H1 (cell line): ENCODE measurements around the gene RNF133. TPM values are rescaled to one million over a fixed set of nuclear protein-coding genes. Genes with fewer than 3 reads are reported as not detected.

ENCODE experiments used
- CTCF ChIA-PET: fragments of 300-600 bp; sonication (Branson Sonifier 250); formaldehyde crosslinking; loops from one replicate; lab custom pipeline; 2021; ENCODE audit not compliant: partially characterized antibody; lab: Charles Lee
- POLR2A ChIA-PET: fragments of 300-600 bp; sonication (Branson Sonifier 250); formaldehyde crosslinking; loops from one replicate; lab custom pipeline; 2021; ENCODE audit warnings: inconsistent platforms; ENCODE audit not compliant: partially characterized antibody; lab: Charles Lee
- DNase-seq, 2 experiments: peaks; one replicate each; pipeline versions ENCODE4 v3.0.0 to v3.0.0-alpha.2; 2010 to 2022; ENCODE audit warnings: low spot score in 2 of 2, low read depth in 1 of 2, mixed read lengths in 1 of 2
- FAIRE-seq: peaks from 2 replicates; lab custom pipeline; 2011; peaks lifted over from hg19 to GRCh38; lab: Jason Lieb, UNC
- H2AFZ ChIP-seq: 2 replicates; pipeline ENCODE4 v1.8.1; 2012; ENCODE audit warnings: low read length, inconsistent platforms
- H2AK5ac ChIP-seq: 2 replicates; pipeline ENCODE4 v1.6.1; 2013; ENCODE audit warnings: low read depth, low read length
- H2BK120ac ChIP-seq: replicated peaks from 2 replicates; pipeline ENCODE3; 2013; ENCODE audit warnings: low read depth, low read length, inconsistent platforms
- H2BK12ac ChIP-seq: 2 replicates; pipeline ENCODE4 v1.6.1; 2013; ENCODE audit warnings: low read depth, low read length
- H2BK15ac ChIP-seq: 2 replicates; pipeline ENCODE4 v1.6.1; 2013; ENCODE audit warnings: low read length
- H2BK20ac ChIP-seq: 2 replicates; pipeline ENCODE4 v1.6.1; 2013; ENCODE audit warnings: low read length
- H2BK5ac ChIP-seq: 2 replicates; pipeline ENCODE4 v1.6.1; 2013; ENCODE audit warnings: low read depth, low read length
- H3K14ac ChIP-seq: 2 replicates; pipeline ENCODE4 v1.6.1; 2013; ENCODE audit warnings: inconsistent platforms; ENCODE audit not compliant: insufficient read length
- H3K18ac ChIP-seq: 2 replicates; pipeline ENCODE4 v1.6.1; 2013; ENCODE audit warnings: low read length; ENCODE audit errors: extremely low read depth
- H3K23ac ChIP-seq: 2 replicates; pipeline ENCODE4 v1.6.1; 2013; ENCODE audit warnings: inconsistent platforms; ENCODE audit not compliant: insufficient read length
- H3K23me2 ChIP-seq: 2 replicates; pipeline ENCODE4 v1.6.1; 2013; ENCODE audit warnings: low read depth, low read length
- H3K27ac ChIP-seq: 2 replicates; pipeline ENCODE4 v1.6.1; 2011; ENCODE audit warnings: low read depth, low read length, inconsistent platforms
- H3K27me3 ChIP-seq, 4 experiments: replicated peaks in 1 of 4; 1 replicate in 1 of 4; 2 replicates in 3 of 4; pipeline versions ENCODE4 v1.6.1 to v1.8.1; 2011 to 2013; ENCODE audit warnings: low read length in 3 of 4, mild to moderate bottlenecking in 3 of 4, inconsistent platforms in 2 of 4, mixed read lengths in 2 of 4, moderate library complexity in 1 of 4; ENCODE audit not compliant: control insufficient read depth in 3 of 4, insufficient read depth in 3 of 4; ENCODE audit errors: extremely low read depth in 1 of 4
- H3K36me3 ChIP-seq, 4 experiments: 2 replicates each; pipeline versions ENCODE4 v1.6.1 to v1.8.1; 2011 to 2013; ENCODE audit warnings: mild to moderate bottlenecking in 4 of 4, low read length in 3 of 4, moderate library complexity in 2 of 4, control low read depth in 1 of 4, inconsistent platforms in 1 of 4; ENCODE audit not compliant: insufficient read depth in 4 of 4, control insufficient read depth in 2 of 4
- H3K4ac ChIP-seq: replicated peaks from 2 replicates; pipeline ENCODE3; 2013; ENCODE audit warnings: low read length, low read depth, mixed read lengths, inconsistent platforms; ENCODE audit not compliant: insufficient read length
- H3K4me1 ChIP-seq, 4 experiments: replicated peaks in 1 of 4; 1 replicate in 1 of 4; 2 replicates in 3 of 4; pipeline versions ENCODE4 v1.6.1 to v1.8.1; 2011 to 2013; ENCODE audit warnings: low read length in 3 of 4, inconsistent platforms in 2 of 4, mixed read lengths in 1 of 4; ENCODE audit not compliant: insufficient read depth in 4 of 4, control insufficient read depth in 3 of 4
- H3K4me2 ChIP-seq, 2 experiments: 2 replicates each; pipeline versions ENCODE4 v1.6.1 to v1.8.1; 2011 to 2013; ENCODE audit warnings: low read depth in 2 of 2, low read length in 2 of 2, control low read depth in 1 of 2, inconsistent platforms in 1 of 2, mild to moderate bottlenecking in 1 of 2; ENCODE audit not compliant: insufficient read depth in 1 of 2
- H3K4me3 ChIP-seq, 4 experiments: fragments of 200-600, 300-600 bp in 1 of 4; sonication (generic), shearing (Covaris generic), sonication (Bioruptor Twin) in 1 of 4; 2 replicates each; pipeline versions ENCODE4 v1.5.1 to v1.8.1; 2011 to 2016; ENCODE audit warnings: low read length in 4 of 4, low read depth in 3 of 4, control low read depth in 2 of 4, inconsistent platforms in 2 of 4, mild to moderate bottlenecking in 2 of 4, mixed read lengths in 1 of 4, moderate library complexity in 1 of 4; ENCODE audit not compliant: insufficient read depth in 2 of 4; ENCODE audit errors: extremely low read depth in 1 of 4
- H3K56ac ChIP-seq: replicated peaks from 2 replicates; pipeline ENCODE3; 2013; ENCODE audit warnings: low read depth, mild to moderate bottlenecking, mixed read lengths, low read length, inconsistent platforms; ENCODE audit not compliant: insufficient read length
- H3K79me1 ChIP-seq: 2 replicates; pipeline ENCODE4 v1.6.1; 2013; ENCODE audit warnings: low read depth, low read length, control low read depth
- H3K79me2 ChIP-seq, 2 experiments: 2 replicates each; pipeline versions ENCODE4 v1.6.1 to v1.8.1; 2012 to 2013; ENCODE audit warnings: low read length in 2 of 2, mild to moderate bottlenecking in 2 of 2, inconsistent platforms in 1 of 2; ENCODE audit not compliant: insufficient read depth in 2 of 2, control insufficient read depth in 1 of 2
- H3K9ac ChIP-seq, 4 experiments: replicated peaks in 1 of 4; 1 replicate in 1 of 4; 2 replicates in 3 of 4; pipeline versions ENCODE4 v1.6.1 to v1.8.1; 2011 to 2013; ENCODE audit warnings: low read depth in 3 of 4, low read length in 3 of 4, control low read depth in 2 of 4, mild to moderate bottlenecking in 2 of 4, moderate library complexity in 2 of 4, inconsistent platforms in 1 of 4; ENCODE audit errors: extremely low read depth in 1 of 4
- H3K9me3 ChIP-seq, 2 experiments: 2 replicates each; pipeline versions ENCODE4 v1.6.1 to v1.8.1; 2012 to 2013; ENCODE audit warnings: mild to moderate bottlenecking in 2 of 2, moderate library complexity in 2 of 2, control low read depth in 1 of 2, inconsistent platforms in 1 of 2, low read depth in 1 of 2, low read length in 1 of 2, mixed read lengths in 1 of 2; ENCODE audit not compliant: insufficient read depth in 2 of 2
- H4K20me1 ChIP-seq, 2 experiments: replicated peaks in 1 of 2; 2 replicates each; pipeline versions ENCODE3 to v1.8.1; 2011 to 2013; ENCODE audit warnings: inconsistent platforms in 2 of 2, low read length in 2 of 2, mild to moderate bottlenecking in 1 of 2; ENCODE audit not compliant: insufficient read depth in 2 of 2, control insufficient read depth in 1 of 2
- H4K5ac ChIP-seq: 2 replicates; pipeline ENCODE4 v1.6.1; 2013; ENCODE audit warnings: low read length, low read depth, mixed read lengths, inconsistent platforms; ENCODE audit not compliant: insufficient read length
- H4K8ac ChIP-seq: 2 replicates; pipeline ENCODE4 v1.8.0; 2013; ENCODE audit warnings: mild to moderate bottlenecking, moderate library complexity, low read length, inconsistent platforms; ENCODE audit not compliant: insufficient read depth; ENCODE audit errors: extremely low read depth
- H4K91ac ChIP-seq: replicated peaks from 2 replicates; pipeline ENCODE3; 2013; ENCODE audit warnings: low read length, mixed read lengths, inconsistent platforms; ENCODE audit not compliant: insufficient read length
- CREB1 ChIP-seq: IDR thresholded peaks from 2 replicates; pipeline ENCODE4 v1.6.1; 2012; ENCODE audit warnings: inconsistent platforms
- SRF ChIP-seq: IDR thresholded peaks from 2 replicates; pipeline ENCODE4 v1.6.1; 2011; ENCODE audit warnings: mild to moderate bottlenecking, low read depth, low read length, moderate library complexity
- SUZ12 ChIP-seq: fragments of 200-600 bp; sonication (generic); IDR thresholded peaks from 2 replicates; pipeline ENCODE4 v1.6.1; 2012; ENCODE audit warnings: mild to moderate bottlenecking, inconsistent platforms, low read length, moderate library complexity, mixed read lengths
- WGBS, 2 experiments: shearing (Covaris generic) in 1 of 2; methylation state at CpG; one replicate each; pipeline versions ENCODE4 v1.1.6 to v1.1.7; 2013 to 2015; ENCODE audit warnings: low lambda C conversion rate in 2 of 2, mixed read lengths in 2 of 2, inconsistent platforms in 1 of 2, low coverage in 1 of 2, missing lambda C conversion rate in 1 of 2; ENCODE audit not compliant: insufficient replicate concordance in 2 of 2, insufficient coverage in 1 of 2, insufficient read length in 1 of 2; ENCODE audit errors: extremely low coverage in 1 of 2, missing lambda C conversion rate in 1 of 2; 5-methylcytosine and 5-hydroxymethylcytosine counted together
- polyA plus RNA-seq, 7 experiments: library from polyadenylated mRNA; depleted of rRNA in 3 of 7; stranded (reverse) in 5 of 7; unstranded in 2 of 7; fragments of >200 nt in 5 of 7; fragments of 200-250 nt in 2 of 7; gene quantifications; 1 replicate in 5 of 7; 2 replicates in 1 of 7; 4 replicates in 1 of 7; pipeline versions ENCODE4 v1.2.1 to v1.2.3, GENCODE V29; 2011 to 2013; ENCODE audit warnings: missing spikeins in 2 of 7, mixed read lengths in 2 of 7
- total RNA-seq: library from RNA; stranded (reverse); fragmentation: NEBNext Ultra II Directional; extraction: Animal tissue kit (Norgen Biotek cat#: 25700); gene quantifications from 2 replicates; pipeline ENCODE4 v1.2.1, GENCODE V29; 2021

The RNF133 gene
- total and polyA plus RNA-seq, 2 of the 8 experiments (the other 6 are each of a cell fraction or from before 2014, with no cell fraction given), result 0.09 to 0.39 TPM

GRCh38 chr7:122653685-122654084 lies 45.2 kb downstream of the RNF133 start:
- H3K18ac ChIP-seq, result no peak overlapping the region
- no peaks in the 10 kb centered on the region for H3K27me3 ChIP-seq
- FAIRE-seq (no peak), DNase-seq (no peak)
- TF ChIP-seq SUZ12, result no peak
- TF ChIP-seq SRF, result no peak
- no peak for TF ChIP-seq CREB1
- ChIA-PET POLR2A (no interaction called here), CTCF (interaction anchor here (1.3 kb wide), 1 partner anchor 20 kb away, joined by 5 read pairs; no protein-coding TSS in a partner anchor)
- no peak overlapping the region for H3K4me3 ChIP-seq
- H3K23me2 ChIP-seq, result no peaks in the 10 kb centered on the region
- no peak overlapping the region for H3K23ac ChIP-seq
- no peaks in the 10 kb centered on the region for H3K79me1 ChIP-seq
- no peak overlapping the region for H3K4ac ChIP-seq
- H3K9ac ChIP-seq, result no peak overlapping the region
- no peak overlapping the region for H3K4me2 ChIP-seq
- no peak overlapping the region for H2AK5ac ChIP-seq
- no peak overlapping the region for H2BK5ac ChIP-seq
- H2AFZ ChIP-seq, result no peak overlapping the region
- no peak overlapping the region for H4K91ac ChIP-seq
- H2BK15ac ChIP-seq, result no peak overlapping the region
- no peaks in the 10 kb centered on the region for H3K9me3 ChIP-seq
- no peaks in the 10 kb centered on the region for H4K20me1 ChIP-seq
- no peak overlapping the region for H3K27ac ChIP-seq
- WGBS, 2 experiments, result 91% methylated on average over 5 of the region's 5 CpGs; no CpG with 5 or more reads in 1 of the 2 experiments
- H3K56ac ChIP-seq, result no peak overlapping the region
- no peaks in the 10 kb centered on the region for H3K79me2 ChIP-seq
- H2BK120ac ChIP-seq, result no peak overlapping the region
- no peak overlapping the region for H2BK12ac ChIP-seq
- H3K4me1 ChIP-seq, result peaks cover 0 to 5% (median 2%) of the 10 kb centered on the region in 4 experiments; a peak in 2 of 7 replicates
- H2BK20ac ChIP-seq, result no peak overlapping the region
- H4K8ac ChIP-seq, result no peak overlapping the region
- no peak overlapping the region for H4K5ac ChIP-seq
- no peaks in the 10 kb centered on the region for H3K36me3 ChIP-seq
- H3K14ac ChIP-seq, result no peak overlapping the region
